Hepatocyte (in vitro differentiated cells): Measurements from ENCODE around the gene TTC38. TPM values are rescaled to one million over a fixed set of nuclear protein-coding genes. Genes with fewer than 3 reads are reported as not detected.
"Not testable (repeated sequence)": the region's sequence is repeated elsewhere in the genome, so short reads cannot be mapped to it uniquely, and the experiment has no call there.

Experiments
- DNase-seq: peaks from one replicate; pipeline ENCODE4 v3.0.0-alpha.2; 2016; ENCODE audit warnings: low spot score
- H2AFZ ChIP-seq: fragments of 200-600 bp; sonication (generic); 2 replicates; pipeline ENCODE4 v1.6.0; 2016; ENCODE audit warnings: antibody characterized with exemption, mild to moderate bottlenecking
- H3K27ac ChIP-seq: fragments of 200-600 bp; sonication (generic); 2 replicates; pipeline ENCODE4 v1.5.1; 2016; ENCODE audit warnings: mild to moderate bottlenecking
- H3K27me3 ChIP-seq: fragments of 200-600 bp; sonication (generic); 2 replicates; pipeline ENCODE4 v1.6.1; 2016
- H3K36me3 ChIP-seq: fragments of 200-600 bp; sonication (generic); replicated peaks from 2 replicates; pipeline ENCODE4 v1.5.1; 2016; ENCODE audit warnings: low read depth; ENCODE audit not compliant: insufficient read depth
- H3K4me1 ChIP-seq: fragments of 200-600 bp; sonication (generic); 2 replicates; pipeline ENCODE4 v1.5.1; 2016; ENCODE audit warnings: mild to moderate bottlenecking, moderate library complexity; ENCODE audit not compliant: insufficient read depth
- H3K4me2 ChIP-seq: fragments of 200-600 bp; sonication (generic); 2 replicates; pipeline ENCODE4 v1.6.0; 2016
- H3K4me3 ChIP-seq: fragments of 200-600 bp; sonication (generic); 2 replicates; pipeline ENCODE4 v1.5.1; 2016; ENCODE audit warnings: mild to moderate bottlenecking
- H3K79me2 ChIP-seq: fragments of 200-600 bp; sonication (generic); 2 replicates; pipeline ENCODE4 v1.6.0; 2017; ENCODE audit warnings: mild to moderate bottlenecking
- H3K9me2 ChIP-seq: fragments of 200-600 bp; sonication (generic); replicated peaks from 2 replicates; pipeline ENCODE4 v1.6.0; 2017; ENCODE audit warnings: mild to moderate bottlenecking; ENCODE audit not compliant: insufficient read depth
- H3K9me3 ChIP-seq: fragments of 200-600 bp; sonication (generic); 2 replicates; pipeline ENCODE4 v1.5.1; 2016; ENCODE audit warnings: low read depth, mild to moderate bottlenecking
- H4K20me1 ChIP-seq: fragments of 200-600 bp; sonication (generic); 2 replicates; pipeline ENCODE4 v1.6.0; 2016; ENCODE audit warnings: mild to moderate bottlenecking; ENCODE audit not compliant: insufficient read depth, poor library complexity, severe bottlenecking
- CTCF ChIP-seq: fragments of 200-600 bp; sonication (generic); IDR thresholded peaks from 2 replicates; pipeline ENCODE4 v1.5.1; 2016; ENCODE audit warnings: antibody characterized with exemption, mild to moderate bottlenecking; ENCODE audit not compliant: poor library complexity
- EZH2 ChIP-seq: fragments of 200-600 bp; sonication (generic); IDR thresholded peaks from 2 replicates; pipeline ENCODE4 v1.6.1; 2016; ENCODE audit warnings: antibody characterized with exemption, mild to moderate bottlenecking, borderline replicate concordance
- EZH2phosphoT487 ChIP-seq: fragments of 200-600 bp; sonication (generic); IDR thresholded peaks from one replicate; pipeline ENCODE4 v1.6.1; 2018; ENCODE audit warnings: antibody characterized with exemption, mild to moderate bottlenecking, low read depth, moderate library complexity; ENCODE audit not compliant: unreplicated experiment, severe bottlenecking
- WGBS: methylation state at CpG from one replicate; pipeline ENCODE4 v1.1.6; 2016; ENCODE audit warnings: low lambda C conversion rate; ENCODE audit errors: missing lambda C conversion rate; 5-methylcytosine and 5-hydroxymethylcytosine counted together
- polyA plus RNA-seq: library from polyadenylated mRNA; unstranded; fragments of >200 nt; fragmentation: Nextera tagmentation; extraction: Ambion mirVana; gene quantifications from 2 replicates; pipeline ENCODE4 v1.2.1, GENCODE V29; 2016
- total RNA-seq: library from RNA; depleted of rRNA; stranded (reverse); fragments of >200 nt; gene quantifications from 2 replicates; pipeline ENCODE4 v1.2.3, GENCODE V29; 2014

The TTC38 gene
- total and polyA plus RNA-seq, 2 experiments from 2014 or later, result 48.3 to 85.8 TPM

- no peaks in the 10 kb centered on the region for H4K20me1 ChIP-seq
- H3K79me2 ChIP-seq, result peaks cover 31% of the 10 kb centered on the region
- H3K27ac ChIP-seq, result no peak overlapping the region
- no peaks in the 10 kb centered on the region for H3K27me3 ChIP-seq
- H3K9me3 ChIP-seq, result no peaks in the 10 kb centered on the region
- 97% methylated on average over 15 of the region's 15 CpGs for WGBS
- TF ChIP-seq EZH2 (no peak), CTCF (no peak), EZH2phosphoT487 (no peak)
- DNase-seq, result no peak
- no peaks in the 10 kb centered on the region for H3K36me3 ChIP-seq
- no peaks in the 10 kb centered on the region for H3K4me1 ChIP-seq
- no peaks in the 10 kb centered on the region for H3K9me2 ChIP-seq
- H3K4me3 ChIP-seq, result no peak overlapping the region
- no peak overlapping the region for H3K4me2 ChIP-seq
- no peak overlapping the region for H2AFZ ChIP-seq
Observed at GRCh38 chr22:46309526-46310085, 41.8 kb downstream of the TTC38 start.

GRCh38 chr22:46312056-46312455 lies 44.2 kb downstream of the TTC38 start:
- no peaks in the 10 kb centered on the region for H4K20me1 ChIP-seq
- no peak overlapping the region for H3K27ac ChIP-seq
- DNase-seq, result no peak
- no peak overlapping the region for H3K4me3 ChIP-seq
- no peak for TF ChIP-seq EZH2phosphoT487
- TF ChIP-seq CTCF, result no peak
- TF ChIP-seq EZH2, result no peak
- H3K9me3 ChIP-seq, result no peaks in the 10 kb centered on the region
- H3K4me2 ChIP-seq, result no peak overlapping the region
- H3K9me2 ChIP-seq, result no peaks in the 10 kb centered on the region
- no peaks in the 10 kb centered on the region for H3K36me3 ChIP-seq
- WGBS, result 100% methylated on average over 8 of the region's 8 CpGs
- H3K79me2 ChIP-seq, result peaks cover 8% of the 10 kb centered on the region
- H3K4me1 ChIP-seq, result no peaks in the 10 kb centered on the region
- no peak overlapping the region for H2AFZ ChIP-seq
- no peaks in the 10 kb centered on the region for H3K27me3 ChIP-seq

- WGBS, result 100% methylated on average over 2 of the region's 2 CpGs
- not testable (repeated sequence) for H2AFZ ChIP-seq, H3K79me2 ChIP-seq, H4K20me1 ChIP-seq, H3K4me2 ChIP-seq, DNase-seq, H3K9me3 ChIP-seq, H3K27ac ChIP-seq, H3K36me3 ChIP-seq, H3K4me1 ChIP-seq, H3K4me3 ChIP-seq, H3K9me2 ChIP-seq, H3K27me3 ChIP-seq
Observed at GRCh38 chr22:46312848-46313247, 45.0 kb downstream of the TTC38 start.

- Histone ChIP-seq H3K9me3 (no peaks in the 10 kb centered on the region), H3K27ac (no peak overlapping the region), H3K4me2 (no peak overlapping the region), H3K9me2 (no peaks in the 10 kb centered on the region), H4K20me1 (no peaks in the 10 kb centered on the region), H3K4me1 (no peaks in the 10 kb centered on the region), H3K4me3 (no peak overlapping the region), H3K79me2 (no peaks in the 10 kb centered on the region), H3K36me3 (no peaks in the 10 kb centered on the region), H2AFZ (no peak overlapping the region), H3K27me3 (no peaks in the 10 kb centered on the region)
- no peak for TF ChIP-seq CTCF
- no peak for TF ChIP-seq EZH2
- no peak for TF ChIP-seq EZH2phosphoT487
- no peak for DNase-seq
- WGBS, result 96% methylated on average over 12 of the region's 12 CpGs
Observed at GRCh38 chr22:46315976-46316375, 48.2 kb downstream of the TTC38 start.
